GM21737 (cell line): Measurements from ENCODE around the gene TEC.

Experiments
- ATAC-seq: cut with Tn5 transposase; IDR thresholded peaks from one replicate; pipeline ENCODE4 v1.9.1; 2021; ENCODE audit warnings: mild to moderate bottlenecking, moderate library complexity; ENCODE audit not compliant: unreplicated experiment

Gene TEC

GRCh38 chr4:48093991-48094416 lies 175.6 kb downstream of the TEC start:
- no peak for ATAC-seq

- ATAC-seq = no peak
Measured at GRCh38 chr4:48090621-48091020, 179.0 kb downstream of the TEC start.

- no peak for ATAC-seq
Measured at GRCh38 chr4:48085821-48086589, 183.6 kb downstream of the TEC start.
